Measurements from ENCODE around the gene SNRNP200. TPM values are rescaled to one million over a fixed set of nuclear protein-coding genes. Genes with fewer than 3 reads are reported as not detected.

SNRNP200 gene
- total and polyA plus RNA-seq, 2 experiments from 2014 or later: 85.3 to 96.4 TPM

DNA sequence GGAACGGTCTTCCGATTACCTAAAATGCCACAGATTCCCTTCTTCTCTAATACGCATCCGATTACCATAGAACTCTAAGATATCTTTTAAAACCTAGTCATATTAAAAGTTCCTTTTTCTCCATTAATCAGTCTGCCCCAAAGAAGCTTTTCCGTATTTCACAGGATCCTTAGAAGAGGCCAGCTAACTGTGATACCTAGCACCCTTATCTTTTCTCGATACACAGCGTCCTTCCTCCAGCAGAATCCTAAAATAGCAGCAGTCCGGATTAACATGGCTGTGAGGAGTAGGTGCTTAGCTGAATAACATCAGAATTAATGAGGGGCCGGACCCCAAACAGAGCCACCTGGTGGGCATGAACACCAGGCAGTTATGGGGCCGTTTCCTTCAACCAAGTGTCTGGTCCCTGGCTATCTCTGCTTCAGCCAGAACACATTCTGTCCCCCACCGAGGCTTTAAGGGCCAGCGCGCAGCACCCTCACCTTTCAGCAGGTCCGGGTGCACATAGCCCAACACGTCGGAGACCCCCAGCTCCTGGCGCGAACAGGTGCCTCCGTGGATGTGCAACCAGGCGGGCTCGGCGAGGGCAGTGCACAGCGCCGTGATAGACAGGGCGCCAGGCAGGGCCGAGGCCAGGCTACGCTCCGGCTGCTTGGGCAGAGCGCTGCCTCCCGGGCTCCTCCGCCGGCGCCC is 40.5 kb downstream of the SNRNP200 start:
- Histone ChIP-seq H3K27ac (peak overlapping the region; percentile 92), H3K9me3 (ENCODE audit: low read depth) (no peaks in the 10 kb centered on the region), H3K4me3 (peak overlapping the region; percentile 82), H3K4me1 (ENCODE audit: low read depth) (peaks cover 36% of the 10 kb centered on the region), H3K36me3 (peaks cover 19% of the 10 kb centered on the region), H3K27me3 (no peaks in the 10 kb centered on the region)
- TF ChIP-seq, protein P1, sequence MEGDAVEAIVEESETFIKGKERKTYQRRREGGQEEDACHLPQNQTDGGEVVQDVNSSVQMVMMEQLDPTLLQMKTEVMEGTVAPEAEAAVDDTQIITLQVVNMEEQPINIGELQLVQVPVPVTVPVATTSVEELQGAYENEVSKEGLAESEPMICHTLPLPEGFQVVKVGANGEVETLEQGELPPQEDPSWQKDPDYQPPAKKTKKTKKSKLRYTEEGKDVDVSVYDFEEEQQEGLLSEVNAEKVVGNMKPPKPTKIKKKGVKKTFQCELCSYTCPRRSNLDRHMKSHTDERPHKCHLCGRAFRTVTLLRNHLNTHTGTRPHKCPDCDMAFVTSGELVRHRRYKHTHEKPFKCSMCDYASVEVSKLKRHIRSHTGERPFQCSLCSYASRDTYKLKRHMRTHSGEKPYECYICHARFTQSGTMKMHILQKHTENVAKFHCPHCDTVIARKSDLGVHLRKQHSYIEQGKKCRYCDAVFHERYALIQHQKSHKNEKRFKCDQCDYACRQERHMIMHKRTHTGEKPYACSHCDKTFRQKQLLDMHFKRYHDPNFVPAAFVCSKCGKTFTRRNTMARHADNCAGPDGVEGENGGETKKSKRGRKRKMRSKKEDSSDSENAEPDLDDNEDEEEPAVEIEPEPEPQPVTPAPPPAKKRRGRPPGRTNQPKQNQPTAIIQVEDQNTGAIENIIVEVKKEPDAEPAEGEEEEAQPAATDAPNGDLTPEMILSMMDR (IDR thresholded peaks at IDR 0.05; ENCODE audit: low read depth, low read length): peak; percentile 50
- peak; percentile 33 to 71 for DNase-seq (ENCODE audit: low read depth in 1 of 2, low spot score in 1 of 2)

DNA sequence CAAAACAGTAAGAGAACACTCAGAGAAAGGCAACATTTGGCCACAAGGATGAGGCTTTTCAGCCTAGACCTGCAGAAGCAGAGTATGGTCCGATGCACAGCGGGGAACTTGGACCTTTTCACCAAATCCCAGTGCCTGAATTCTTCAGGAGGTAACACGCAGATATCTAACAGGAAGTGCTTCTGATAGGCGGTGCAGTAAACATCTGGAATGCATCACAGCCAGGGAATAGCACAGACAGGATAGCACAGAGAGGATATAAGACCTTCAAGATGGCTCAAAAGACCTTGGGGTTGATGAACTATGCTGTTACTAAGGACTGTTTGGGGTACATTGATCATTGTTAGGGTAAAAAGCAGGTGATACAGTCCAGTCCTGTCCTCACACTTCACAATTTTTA is 41.3 kb downstream of the SNRNP200 start:
- Histone ChIP-seq H3K9me3 (ENCODE audit: low read depth) (no peaks in the 10 kb centered on the region), H3K4me3 (peak overlapping the region; percentile 82), H3K4me1 (ENCODE audit: low read depth) (peaks cover 43% of the 10 kb centered on the region)

DNA sequence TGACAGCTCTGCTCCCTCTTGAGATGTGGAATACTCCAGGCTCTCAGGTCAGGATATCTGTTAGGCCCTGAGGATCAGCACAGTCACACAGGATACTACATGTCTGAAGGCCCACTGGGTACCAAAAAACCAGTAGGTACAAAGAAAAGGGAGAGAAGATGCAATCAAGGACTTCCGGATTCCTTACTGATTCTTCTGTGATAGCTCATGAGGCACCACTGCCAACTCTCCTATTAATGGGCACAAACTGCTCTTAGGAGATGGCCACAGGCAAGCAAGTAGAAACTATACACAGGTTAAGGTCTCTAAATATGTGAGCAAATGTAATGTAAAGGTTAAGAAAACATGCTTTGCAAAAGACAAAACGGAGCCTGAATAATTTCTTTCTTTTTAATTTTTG is 43.0 kb downstream of the SNRNP200 start:
- Histone ChIP-seq H3K27ac (peak overlapping the region; percentile 92), H3K4me3 (no peak overlapping the region), H3K36me3 (peaks cover 2% of the 10 kb centered on the region), H3K4me1 (ENCODE audit: low read depth) (peaks cover 59% of the 10 kb centered on the region), H3K27me3 (no peaks in the 10 kb centered on the region), H3K9me3 (ENCODE audit: low read depth) (no peaks in the 10 kb centered on the region)
- no peak for DNase-seq (ENCODE audit: low read depth in 1 of 2, low spot score in 1 of 2)
- TF ChIP-seq, protein P1 (IDR thresholded peaks at IDR 0.05; ENCODE audit: low read depth, low read length): no peak

More for the DNA sequence above, 41.3 kb downstream of the SNRNP200 start:
- H3K27me3 ChIP-seq: no peaks in the 10 kb centered on the region
- TF ChIP-seq, protein P1 (IDR thresholded peaks at IDR 0.05; ENCODE audit: low read depth, low read length): no peak
- peak overlapping the region; percentile 92 for H3K27ac ChIP-seq
- DNase-seq (ENCODE audit: low read depth in 1 of 2, low spot score in 1 of 2): peak in 1 of 2 donors; percentile 43
- peaks cover 16% of the 10 kb centered on the region for H3K36me3 ChIP-seq

DNA sequence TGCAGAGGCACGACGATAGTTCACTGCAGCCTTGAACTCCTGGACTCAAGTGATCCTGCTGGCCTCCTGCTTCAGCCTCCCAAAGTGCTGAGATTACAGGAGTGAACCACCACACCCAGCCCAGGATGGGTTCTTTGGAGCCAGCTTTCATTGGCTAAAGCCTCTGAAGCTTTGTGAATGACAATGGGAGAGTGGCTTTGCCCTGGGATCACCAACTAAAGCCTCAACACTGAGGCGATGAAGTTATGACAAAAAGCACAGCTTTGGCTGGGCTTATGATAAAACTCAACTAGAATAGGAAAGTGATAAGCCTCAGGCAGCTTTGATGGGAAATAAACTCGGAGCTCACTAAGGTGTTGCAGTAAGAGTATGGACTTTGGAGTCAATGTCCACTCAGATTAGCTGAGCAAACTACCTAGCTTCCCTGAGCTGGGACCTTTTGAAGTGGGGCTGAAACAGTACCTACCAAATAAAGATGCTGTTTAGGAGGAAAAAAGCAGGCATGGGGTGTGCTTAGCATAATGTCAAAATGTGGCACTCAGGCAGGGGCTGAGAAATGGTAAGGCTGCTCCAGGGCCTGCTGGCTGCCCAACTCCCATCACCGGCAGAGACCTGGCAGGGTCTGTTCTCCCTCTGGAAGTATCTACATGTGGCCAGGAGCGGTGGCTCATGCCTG is 43.9 kb downstream of the SNRNP200 start:
- peak overlapping the region; percentile 98 for H3K27ac ChIP-seq
- DNase-seq (ENCODE audit: low read depth in 1 of 2, low spot score in 1 of 2): no peak
- no peaks in the 10 kb centered on the region for H3K9me3 ChIP-seq (ENCODE audit: low read depth)
- TF ChIP-seq, protein P1 (IDR thresholded peaks at IDR 0.05; ENCODE audit: low read depth, low read length): no peak
- no peak overlapping the region for H3K4me3 ChIP-seq
- H3K27me3 ChIP-seq: no peaks in the 10 kb centered on the region
- peaks cover 57% of the 10 kb centered on the region for H3K4me1 ChIP-seq (ENCODE audit: low read depth)
- peaks cover 2% of the 10 kb centered on the region for H3K36me3 ChIP-seq

DNA sequence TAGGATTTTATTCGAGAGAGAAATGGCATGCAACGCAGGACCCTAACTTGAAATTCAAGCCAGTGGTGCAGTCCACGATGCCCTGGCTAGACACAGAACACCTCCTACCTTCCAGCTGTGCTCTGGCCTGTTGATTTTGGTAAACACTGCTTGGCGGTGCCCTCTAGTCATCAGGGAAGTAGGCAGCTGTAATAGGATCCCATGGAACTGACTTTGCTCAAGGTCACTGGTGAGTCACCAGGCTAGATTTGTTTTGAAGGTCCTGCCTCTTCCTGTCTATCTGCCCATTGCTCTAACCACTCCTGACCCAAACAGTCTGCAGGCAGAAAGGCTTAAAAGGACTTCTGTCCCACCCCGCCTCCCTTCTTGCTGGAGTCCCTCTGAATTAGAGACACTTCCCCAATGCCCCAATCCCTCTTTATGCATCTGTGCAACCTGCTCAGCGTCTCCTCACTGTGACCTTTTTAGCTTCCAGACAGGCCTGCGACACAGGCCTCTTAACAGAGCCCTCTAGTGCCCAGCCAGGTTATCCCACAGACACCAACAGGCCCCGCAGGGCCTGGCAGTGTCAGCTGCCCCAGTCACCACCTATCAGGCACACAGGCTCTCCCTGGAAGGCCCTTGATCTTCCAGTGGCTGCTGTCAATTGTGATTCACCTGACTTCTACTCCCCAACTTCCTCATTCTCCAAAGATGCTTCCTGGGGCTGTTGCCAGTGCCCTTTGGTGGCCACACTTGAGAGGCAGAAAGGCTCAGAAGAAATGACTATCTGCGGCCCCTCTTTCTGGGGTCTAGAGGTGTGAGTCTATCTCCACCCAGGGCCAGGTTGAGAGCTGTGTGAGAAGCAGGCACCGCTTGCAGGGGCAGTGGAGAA is 44.7 kb downstream of the SNRNP200 start:
- Histone ChIP-seq H3K36me3 (peaks cover 6% of the 10 kb centered on the region), H3K27me3 (no peaks in the 10 kb centered on the region), H3K9me3 (ENCODE audit: low read depth) (no peaks in the 10 kb centered on the region), H3K4me3 (peak overlapping the region; percentile 5), H3K27ac (peak overlapping the region; percentile 98), H3K4me1 (ENCODE audit: low read depth) (peaks cover 57% of the 10 kb centered on the region)
- peak; percentile 83 to 85 for DNase-seq (ENCODE audit: low read depth in 1 of 2, low spot score in 1 of 2)
- TF ChIP-seq, protein P1 (IDR thresholded peaks at IDR 0.05; ENCODE audit: low read depth, low read length): peak; percentile 39

All from cardiac muscle cell (in vitro differentiated cells and primary cell).